HCT116 (cell line): ENCODE results near the gene ARID5B. TPM values are rescaled to one million over a fixed set of nuclear protein-coding genes. Genes with fewer than 3 reads are reported as not detected.

Experiments used
- ATAC-seq: fragments of 200-7000 bp; cut with Tn5 transposase; 2 replicates; pipeline ENCODE4 v1.9.1; 2020; ENCODE audit warnings: mild to moderate bottlenecking, moderate library complexity
- BruUV-seq: library from RNA; stranded (reverse); fragments of 400-500 nt; replicated peaks from 2 replicates; lab custom pipeline; 2021; lab: Mats Ljungman, UMichigan
- CTCF ChIA-PET: fragments of 300-600 bp; sonication (Branson Sonifier 250); formaldehyde crosslinking; loops from one replicate; lab custom pipeline; 2021; ENCODE audit warnings: antibody characterized with exemption; lab: Charles Lee
- POLR2A ChIA-PET: fragments of 300-600, 350-600 bp; sonication (Branson Sonifier 250); formaldehyde crosslinking; loops from one replicate; lab custom pipeline; 2021; ENCODE audit warnings: antibody characterized with exemption; lab: Charles Lee
- RAD21 ChIA-PET, 2 experiments: fragments of 300-600 bp; sonication (Branson Sonifier 250); formaldehyde crosslinking; loops; one replicate each; lab custom pipeline; 2023; ENCODE audit warnings: low total read pairs in 2 of 2; ENCODE audit not compliant: uncharacterized antibody in 2 of 2, unreplicated experiment in 2 of 2, low non-redundant PET in 1 of 2; lab: Charles Lee
- DNase-seq: peaks from one replicate; pipeline ENCODE4 v3.0.0-alpha.2; 2010; ENCODE audit warnings: low read depth, low spot score
- H2AFZ ChIP-seq: fragments of 200-600 bp; shearing (Covaris generic), sonication (generic); 2 replicates; pipeline ENCODE4 v1.6.1; 2017; ENCODE audit warnings: low read depth, mixed run types, mixed read lengths, antibody characterized with exemption, low read length; ENCODE audit not compliant: poor library complexity, severe bottlenecking
- H3K27ac ChIP-seq: 2 replicates; pipeline ENCODE4 v1.5.1; 2012; ENCODE audit warnings: low read depth, low read length
- H3K27me3 ChIP-seq: fragments of 200-600 bp; sonication (generic); 2 replicates; pipeline ENCODE4 v1.6.1; 2016; ENCODE audit warnings: mixed run types, low read length, mixed read lengths; ENCODE audit not compliant: insufficient read depth
- H3K36me3 ChIP-seq, 2 experiments: fragments of 200-500 bp in 1 of 2; fragments of 200-600 bp in 1 of 2; sonication (Bioruptor generic) in 1 of 2; sonication (generic) in 1 of 2; 2 replicates each; pipeline versions ENCODE4 v1.5.1 to v1.6.1; 2014 to 2016; ENCODE audit warnings: low read length in 2 of 2, inconsistent platforms in 1 of 2, mixed read lengths in 1 of 2, mixed run types in 1 of 2; ENCODE audit not compliant: insufficient read depth in 2 of 2, control insufficient read depth in 1 of 2
- H3K4me1 ChIP-seq, 2 experiments: fragments of 200-600 bp in 1 of 2; sonication (generic) in 1 of 2; 2 replicates each; pipeline versions ENCODE4 v1.5.1 to v1.6.1; 2012 to 2017; ENCODE audit warnings: low read length in 2 of 2, inconsistent platforms in 1 of 2, mild to moderate bottlenecking in 1 of 2, mixed read lengths in 1 of 2, mixed run types in 1 of 2, moderate library complexity in 1 of 2; ENCODE audit not compliant: insufficient read depth in 2 of 2, control insufficient read depth in 1 of 2
- H3K4me2 ChIP-seq: fragments of 200-600 bp; sonication (generic); 2 replicates; pipeline ENCODE4 v1.6.1; 2017; ENCODE audit warnings: mixed run types, low read length, mixed read lengths
- H3K4me3 ChIP-seq, 2 experiments: fragments of 200-600 bp in 1 of 2; sonication (generic) in 1 of 2; replicated peaks in 1 of 2; 2 replicates each; pipeline ENCODE4 v1.5.1; 2011 to 2016; ENCODE audit warnings: low read length in 2 of 2, control low read depth in 1 of 2, low read depth in 1 of 2, mild to moderate bottlenecking in 1 of 2, mixed read lengths in 1 of 2, mixed run types in 1 of 2
- H3K79me2 ChIP-seq: fragments of 200-600 bp; sonication (generic); 2 replicates; pipeline ENCODE4 v1.6.1; 2017; ENCODE audit warnings: mild to moderate bottlenecking, mixed run types, low read length, moderate library complexity, mixed read lengths; ENCODE audit not compliant: insufficient read depth
- H3K9ac ChIP-seq: fragments of 200-600 bp; sonication (generic); 2 replicates; pipeline ENCODE4 v1.6.1; 2016; ENCODE audit warnings: low read length, mixed read lengths
- H3K9me2 ChIP-seq: fragments of 200-600 bp; sonication (generic), shearing (Covaris generic); 2 replicates; pipeline ENCODE4 v1.6.1; 2017; ENCODE audit warnings: mixed run types, mild to moderate bottlenecking, moderate library complexity; ENCODE audit not compliant: insufficient read depth
- H3K9me3 ChIP-seq, 2 experiments: fragments of 200-500 bp in 1 of 2; fragments of 200-600 bp in 1 of 2; sonication (Bioruptor generic) in 1 of 2; sonication (generic) in 1 of 2; 2 replicates each; pipeline ENCODE4 v1.6.1; 2014 to 2017; ENCODE audit warnings: low read length in 2 of 2, mixed read lengths in 2 of 2, inconsistent platforms in 1 of 2, low read depth in 1 of 2, mild to moderate bottlenecking in 1 of 2, mixed run types in 1 of 2, moderate library complexity in 1 of 2; ENCODE audit not compliant: control insufficient read depth in 1 of 2, insufficient read depth in 1 of 2
- H4K20me1 ChIP-seq: fragments of 200-600 bp; sonication (generic), shearing (Covaris generic); 2 replicates; pipeline ENCODE4 v1.6.1; 2017; ENCODE audit warnings: mixed run types, mild to moderate bottlenecking, moderate library complexity; ENCODE audit not compliant: insufficient read depth
- ELF1 ChIP-seq: IDR thresholded peaks from 2 replicates; pipeline ENCODE4 v1.6.1; 2012; ENCODE audit warnings: low read depth, borderline replicate concordance
- FOSL1 ChIP-seq: IDR thresholded peaks from 2 replicates; pipeline ENCODE4 v1.6.1; 2012; ENCODE audit warnings: low read depth
- SIN3A ChIP-seq: IDR thresholded peaks from 2 replicates; pipeline ENCODE4 v1.6.1; 2012; ENCODE audit warnings: low read depth
- SP1 ChIP-seq: IDR thresholded peaks from 2 replicates; pipeline ENCODE4 v1.6.1; 2012; ENCODE audit warnings: low read depth
- SRF ChIP-seq: IDR thresholded peaks from 2 replicates; pipeline ENCODE4 v1.6.1; 2012; ENCODE audit warnings: low read depth
- YY1 ChIP-seq: IDR thresholded peaks from 2 replicates; pipeline ENCODE4 v1.6.1; 2011; ENCODE audit warnings: low read length, low read depth, moderate library complexity, mild to moderate bottlenecking; ENCODE audit not compliant: insufficient replicate concordance; ENCODE audit errors: extremely low read depth
- ZFX ChIP-seq: fragments of 450-650 bp; IDR thresholded peaks from 2 replicates; pipeline ENCODE4 v1.6.1; 2017
- intact Hi-C: fragments of 100-400 bp; cut with micrococcal nuclease; formaldehyde crosslinking; loops from 2 replicates; pipeline ENCODE4 v1.10.0; 2022
- total RNA-seq: library from RNA; stranded (reverse); gene quantifications from one replicate; pipeline ENCODE4 v1.2.1, GENCODE V29; 2021; ENCODE audit not compliant: unreplicated experiment
- TF ChIP-seq, protein P1 (sequence below): IDR thresholded peaks from 2 replicates; pipeline ENCODE4 v1.6.1; 2011; ENCODE audit warnings: mild to moderate bottlenecking, low read length, moderate library complexity; ENCODE audit not compliant: insufficient replicate concordance; ENCODE audit errors: extremely low read depth
- TF ChIP-seq, protein P2 (sequence below), 3 experiments: fragments of 200-600 bp in 1 of 3; sonication (generic) in 1 of 3; IDR thresholded peaks in 2 of 3; conservative IDR thresholded peaks in 1 of 3; 2 replicates each; pipeline ENCODE4 v1.5.1; 2012 to 2017; ENCODE audit warnings: low read depth in 2 of 3, low read length in 2 of 3, antibody characterized with exemption in 1 of 3, borderline replicate concordance in 1 of 3, control low read depth in 1 of 3, mild to moderate bottlenecking in 1 of 3, mixed read lengths in 1 of 3, mixed run types in 1 of 3, moderate library complexity in 1 of 3; ENCODE audit not compliant: insufficient read depth in 1 of 3
- TF ChIP-seq, protein P3 (sequence below): IDR thresholded peaks from 2 replicates; pipeline ENCODE4 v1.6.1; 2012

Gene ARID5B
- total RNA-seq, 1 experiment from 2014 or later: 4.7 TPM

DNA sequence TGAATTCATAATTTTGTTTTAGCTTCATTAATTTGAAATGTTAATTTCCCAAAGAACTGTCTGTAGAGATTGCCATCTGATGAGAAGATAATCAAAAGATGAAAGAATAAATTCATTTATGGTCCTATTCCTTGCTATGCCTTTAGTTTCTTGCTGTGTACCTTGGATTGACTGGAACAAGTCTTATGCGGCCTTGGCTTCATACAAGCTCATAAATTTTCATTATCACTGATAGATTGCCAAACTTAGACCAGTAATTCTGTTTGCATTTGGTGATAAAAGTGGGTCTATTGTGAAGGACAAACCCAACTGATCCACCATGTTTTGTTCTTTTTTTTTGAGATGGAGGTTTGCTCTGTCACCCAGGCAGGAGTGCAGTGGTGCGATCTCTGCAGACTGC, 48.2 kb downstream of the ARID5B start:
- Histone ChIP-seq H3K36me3 (peaks cover 0 to 12% of the 10 kb centered on the region in 2 experiments; a peak in 1 of 4 replicates), H3K4me1 (no peaks in the 10 kb centered on the region), H3K27ac (no peak overlapping the region), H3K79me2 (no peaks in the 10 kb centered on the region), H3K4me3 (no peak overlapping the region), H3K9me3 (no peaks in the 10 kb centered on the region)
- ATAC-seq: no peak
- POLR2A ChIA-PET: no interaction called here
- intact Hi-C loops: no loop called here
- TF ChIP-seq SIN3A: no peak
- no peak for TF ChIP-seq FOSL1
- no peak for TF ChIP-seq SP1
- TF ChIP-seq, protein P1, sequence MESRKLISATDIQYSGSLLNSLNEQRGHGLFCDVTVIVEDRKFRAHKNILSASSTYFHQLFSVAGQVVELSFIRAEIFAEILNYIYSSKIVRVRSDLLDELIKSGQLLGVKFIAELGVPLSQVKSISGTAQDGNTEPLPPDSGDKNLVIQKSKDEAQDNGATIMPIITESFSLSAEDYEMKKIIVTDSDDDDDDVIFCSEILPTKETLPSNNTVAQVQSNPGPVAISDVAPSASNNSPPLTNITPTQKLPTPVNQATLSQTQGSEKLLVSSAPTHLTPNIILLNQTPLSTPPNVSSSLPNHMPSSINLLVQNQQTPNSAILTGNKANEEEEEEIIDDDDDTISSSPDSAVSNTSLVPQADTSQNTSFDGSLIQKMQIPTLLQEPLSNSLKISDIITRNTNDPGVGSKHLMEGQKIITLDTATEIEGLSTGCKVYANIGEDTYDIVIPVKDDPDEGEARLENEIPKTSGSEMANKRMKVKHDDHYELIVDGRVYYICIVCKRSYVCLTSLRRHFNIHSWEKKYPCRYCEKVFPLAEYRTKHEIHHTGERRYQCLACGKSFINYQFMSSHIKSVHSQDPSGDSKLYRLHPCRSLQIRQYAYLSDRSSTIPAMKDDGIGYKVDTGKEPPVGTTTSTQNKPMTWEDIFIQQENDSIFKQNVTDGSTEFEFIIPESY: no peak
- no peak for TF ChIP-seq ZFX
- TF ChIP-seq, protein P2, sequence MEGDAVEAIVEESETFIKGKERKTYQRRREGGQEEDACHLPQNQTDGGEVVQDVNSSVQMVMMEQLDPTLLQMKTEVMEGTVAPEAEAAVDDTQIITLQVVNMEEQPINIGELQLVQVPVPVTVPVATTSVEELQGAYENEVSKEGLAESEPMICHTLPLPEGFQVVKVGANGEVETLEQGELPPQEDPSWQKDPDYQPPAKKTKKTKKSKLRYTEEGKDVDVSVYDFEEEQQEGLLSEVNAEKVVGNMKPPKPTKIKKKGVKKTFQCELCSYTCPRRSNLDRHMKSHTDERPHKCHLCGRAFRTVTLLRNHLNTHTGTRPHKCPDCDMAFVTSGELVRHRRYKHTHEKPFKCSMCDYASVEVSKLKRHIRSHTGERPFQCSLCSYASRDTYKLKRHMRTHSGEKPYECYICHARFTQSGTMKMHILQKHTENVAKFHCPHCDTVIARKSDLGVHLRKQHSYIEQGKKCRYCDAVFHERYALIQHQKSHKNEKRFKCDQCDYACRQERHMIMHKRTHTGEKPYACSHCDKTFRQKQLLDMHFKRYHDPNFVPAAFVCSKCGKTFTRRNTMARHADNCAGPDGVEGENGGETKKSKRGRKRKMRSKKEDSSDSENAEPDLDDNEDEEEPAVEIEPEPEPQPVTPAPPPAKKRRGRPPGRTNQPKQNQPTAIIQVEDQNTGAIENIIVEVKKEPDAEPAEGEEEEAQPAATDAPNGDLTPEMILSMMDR (IDR thresholded peaks at IDR 0.05 in 2 of 3, conservative IDR thresholded peaks at IDR 0.05 in 1 of 3; ENCODE audit: borderline replicate concordance in 1 of 3, insufficient read depth in 1 of 3, low read depth in 2 of 3, low read length in 2 of 3): no peak
- TF ChIP-seq, protein P3, sequence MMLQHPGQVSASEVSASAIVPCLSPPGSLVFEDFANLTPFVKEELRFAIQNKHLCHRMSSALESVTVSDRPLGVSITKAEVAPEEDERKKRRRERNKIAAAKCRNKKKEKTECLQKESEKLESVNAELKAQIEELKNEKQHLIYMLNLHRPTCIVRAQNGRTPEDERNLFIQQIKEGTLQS: no peak
- no peak for TF ChIP-seq SRF
- TF ChIP-seq ELF1: no peak
- no peak for TF ChIP-seq YY1
- TF ChIP-seq, all 23 proteins: peak for 0
- H3K27me3 ChIP-seq: no peaks in the 10 kb centered on the region
- H2AFZ ChIP-seq: no peak overlapping the region
- no peaks in the 10 kb centered on the region for H3K9me2 ChIP-seq
- DNase-seq: no peak
- H4K20me1 ChIP-seq: no peaks in the 10 kb centered on the region
- H3K9ac ChIP-seq: no peak overlapping the region
- ChIA-PET CTCF (no interaction called here), RAD21 (no interaction called here)
- no TSS peak for BruUV-seq
- H3K4me2 ChIP-seq: no peak overlapping the region
